22Rv1 (cell line): ENCODE data around the gene RNF138.

Source experiments
- CTCF ChIP-seq: fragments of 450-650 bp; IDR thresholded peaks from 2 replicates; pipeline ENCODE4 v1.5.1; 2017; ENCODE audit warnings: mild to moderate bottlenecking
- ZFX ChIP-seq: fragments of 450-650 bp; IDR thresholded peaks from 2 replicates; pipeline ENCODE4 v1.6.1; 2017; ENCODE audit warnings: antibody characterized with exemption, borderline replicate concordance

- TF ChIP-seq CTCF, result no peak
- no peak for TF ChIP-seq ZFX
Measured at GRCh38 chr18:32083781-32084180, 7.9 kb upstream of the RNF138 start.
